GM21447 (cell line): ENCODE measurements around the gene BICC1.

Experiments
- ATAC-seq: cut with Tn5 transposase; IDR thresholded peaks from one replicate; pipeline ENCODE4 v1.9.1; 2021; ENCODE audit not compliant: unreplicated experiment

BICC1 gene

DNA sequence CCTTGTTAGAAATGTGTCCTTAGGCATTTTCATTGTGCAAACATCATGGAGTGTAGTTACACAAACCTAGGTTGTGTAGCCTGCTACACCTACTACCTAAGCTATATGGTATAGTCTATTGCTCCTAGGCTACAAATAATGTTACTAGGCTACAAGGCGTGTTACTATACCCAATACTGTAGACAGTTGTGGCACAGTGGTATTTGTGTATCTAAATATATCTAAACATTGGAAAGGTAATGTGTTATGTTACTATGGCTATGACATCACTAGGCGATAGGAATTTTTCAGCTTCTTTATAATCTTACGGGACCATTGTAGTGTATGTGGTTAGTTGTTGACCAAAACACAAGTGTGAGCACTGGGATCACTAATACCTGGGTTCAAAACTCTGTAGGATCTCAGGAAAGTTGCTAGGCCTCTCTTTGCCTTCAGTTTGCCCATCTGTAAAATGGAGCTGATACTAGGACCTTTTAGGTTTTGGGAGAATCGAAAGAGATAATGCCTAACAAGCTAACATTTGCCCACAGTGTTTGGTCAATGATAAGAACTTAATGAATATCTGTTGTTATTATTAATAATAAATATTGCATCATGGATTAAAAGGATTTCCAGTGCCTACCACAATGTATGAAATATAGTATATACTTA, 2.7 kb downstream of the BICC1 start:
- no peak for ATAC-seq

DNA sequence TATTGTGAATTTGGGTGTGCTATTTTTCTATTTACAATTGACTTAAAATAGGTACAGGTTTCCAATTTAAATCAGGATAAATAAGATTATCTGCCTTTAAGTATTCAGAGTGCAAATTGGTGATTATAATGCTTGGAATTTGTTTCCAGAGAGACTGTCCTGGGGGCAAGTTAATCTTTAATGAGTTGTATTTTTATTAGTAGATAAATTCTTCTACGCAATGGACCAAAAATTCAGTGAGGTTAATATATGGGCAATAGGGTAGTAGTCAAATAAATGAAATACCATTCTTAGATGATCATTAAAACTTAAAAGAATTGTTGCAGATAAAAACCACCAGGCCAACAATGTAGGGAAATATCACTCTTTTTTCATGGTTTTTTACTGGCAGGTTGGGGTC, 3.4 kb downstream of the BICC1 start:
- ATAC-seq = no peak

DNA sequence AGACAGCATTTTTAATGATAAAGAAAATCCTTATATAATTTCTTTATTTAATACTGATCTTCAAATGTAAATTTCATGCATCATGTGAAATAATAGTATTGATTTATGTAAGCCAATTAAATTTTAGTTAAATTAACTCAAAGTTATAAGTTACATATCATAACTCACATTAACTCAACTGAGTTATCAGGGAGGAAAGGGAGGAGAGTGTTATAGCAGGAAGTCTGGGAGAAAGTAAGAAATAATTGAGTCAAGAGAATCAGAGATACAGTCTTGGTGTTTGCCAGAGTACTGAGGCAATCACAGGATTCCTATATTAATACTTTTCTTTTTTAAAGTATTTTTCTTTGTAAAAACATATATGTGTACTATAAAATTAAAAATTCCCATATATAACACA, 4.0 kb downstream of the BICC1 start:
- ATAC-seq = no peak

DNA sequence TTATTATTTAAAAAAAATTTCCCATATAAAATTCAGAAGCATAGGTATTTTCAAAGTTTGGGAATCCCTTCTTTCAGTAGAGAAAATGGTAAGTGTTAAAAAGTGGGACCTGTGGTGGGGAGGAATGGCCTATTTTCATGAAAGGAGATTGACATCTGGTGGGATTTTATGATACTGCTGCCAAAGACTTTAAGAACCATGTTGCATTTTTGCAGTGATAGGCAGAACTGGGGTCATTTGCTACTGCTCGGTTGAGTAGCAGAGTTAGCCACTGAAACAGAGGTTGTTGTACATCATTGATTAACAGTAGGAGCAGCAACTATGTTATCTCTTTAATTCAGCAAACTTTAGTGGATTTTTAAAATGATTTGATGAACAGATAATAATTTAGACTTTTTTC, 4.4 kb downstream of the BICC1 start:
- ATAC-seq = no peak

DNA sequence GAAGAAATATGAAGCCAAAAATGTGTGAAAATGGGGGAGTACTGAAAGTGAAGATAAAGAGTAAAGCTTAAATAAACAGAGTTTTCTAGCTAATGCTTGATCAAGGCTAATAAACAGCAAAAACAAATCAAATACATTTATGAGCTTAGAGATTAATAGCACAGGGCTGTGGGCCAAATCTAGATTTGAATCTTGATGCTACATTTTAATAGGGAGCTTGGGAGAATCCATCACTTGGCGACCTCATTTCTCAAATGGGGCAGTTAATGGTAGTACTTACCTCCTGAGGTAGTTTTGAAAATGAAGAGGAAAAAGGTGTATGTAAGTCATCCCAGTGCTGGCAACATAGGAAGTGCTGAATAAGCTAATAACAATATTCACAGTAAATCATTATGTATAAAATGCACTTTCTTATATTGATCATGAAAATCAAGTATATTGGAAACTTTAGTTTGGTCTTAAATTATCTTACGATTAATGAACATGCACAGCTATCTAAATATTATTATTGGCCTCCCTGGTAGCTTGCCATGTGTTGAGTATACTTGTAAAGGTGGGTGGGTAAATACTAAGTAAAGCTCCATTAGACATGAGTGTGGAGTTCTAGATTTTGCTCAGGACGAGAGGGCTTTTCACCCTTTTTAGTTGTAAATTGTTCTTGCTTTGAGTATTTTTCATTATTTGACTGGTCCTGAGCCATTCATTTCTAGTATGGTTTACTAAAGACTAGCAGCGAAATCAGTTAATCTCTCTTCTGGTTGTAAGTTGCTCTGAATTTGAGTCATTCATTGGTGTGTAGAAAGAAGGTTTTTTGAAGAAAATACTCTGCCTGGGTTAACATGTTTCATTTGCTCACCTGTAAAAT, 5.1 kb downstream of the BICC1 start:
- no peak for ATAC-seq

DNA sequence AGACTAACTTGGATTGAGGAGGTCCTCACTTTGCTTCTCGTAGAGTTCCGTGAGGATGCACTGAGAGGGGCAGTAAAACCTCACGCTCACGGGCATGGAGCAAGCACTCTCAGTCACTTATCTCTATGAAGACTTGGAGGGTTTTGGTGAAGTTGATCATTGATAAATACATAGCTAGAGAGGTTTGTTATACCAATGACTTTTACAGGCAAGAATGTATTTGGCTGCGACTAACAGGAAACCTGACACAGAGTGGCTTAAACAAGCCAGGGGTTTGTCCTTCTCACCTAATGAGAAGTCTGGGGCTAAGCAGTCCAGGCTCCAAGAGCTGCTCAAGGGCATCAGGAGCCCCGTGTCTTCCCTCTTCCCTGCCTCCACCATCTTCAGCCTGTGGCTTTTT, 6.1 kb downstream of the BICC1 start:
- ATAC-seq = no peak

DNA sequence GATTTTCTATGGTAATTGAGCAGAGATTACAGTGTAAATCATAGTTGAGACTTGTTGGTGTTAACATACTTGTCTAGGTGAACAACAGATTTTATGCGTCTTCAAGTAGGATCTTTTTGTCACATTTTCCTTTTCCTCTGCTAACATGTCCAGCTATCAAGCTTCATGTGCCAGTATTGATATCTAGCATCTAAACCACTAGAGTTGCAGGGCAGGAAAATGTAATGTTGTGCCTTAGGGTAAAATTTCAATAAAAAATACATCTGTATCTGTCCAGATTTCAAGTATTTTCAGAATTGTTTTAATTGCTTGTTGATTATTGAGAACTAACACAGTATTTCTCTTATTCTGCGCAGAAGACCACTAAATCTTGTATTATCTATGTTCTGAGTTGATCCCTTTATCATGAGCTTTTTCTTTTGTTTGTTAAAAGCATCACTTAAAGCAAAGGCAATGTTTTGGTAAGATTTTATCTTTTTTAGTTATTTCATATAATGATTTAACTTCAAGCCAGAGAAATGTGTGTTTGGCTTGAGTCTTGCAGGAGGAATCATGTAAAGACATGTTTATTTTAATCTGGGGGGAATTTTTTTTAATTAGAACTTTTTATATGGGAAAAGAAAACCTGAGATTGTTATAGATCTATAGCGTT, 16.5 kb downstream of the BICC1 start:
- ATAC-seq = no peak

DNA sequence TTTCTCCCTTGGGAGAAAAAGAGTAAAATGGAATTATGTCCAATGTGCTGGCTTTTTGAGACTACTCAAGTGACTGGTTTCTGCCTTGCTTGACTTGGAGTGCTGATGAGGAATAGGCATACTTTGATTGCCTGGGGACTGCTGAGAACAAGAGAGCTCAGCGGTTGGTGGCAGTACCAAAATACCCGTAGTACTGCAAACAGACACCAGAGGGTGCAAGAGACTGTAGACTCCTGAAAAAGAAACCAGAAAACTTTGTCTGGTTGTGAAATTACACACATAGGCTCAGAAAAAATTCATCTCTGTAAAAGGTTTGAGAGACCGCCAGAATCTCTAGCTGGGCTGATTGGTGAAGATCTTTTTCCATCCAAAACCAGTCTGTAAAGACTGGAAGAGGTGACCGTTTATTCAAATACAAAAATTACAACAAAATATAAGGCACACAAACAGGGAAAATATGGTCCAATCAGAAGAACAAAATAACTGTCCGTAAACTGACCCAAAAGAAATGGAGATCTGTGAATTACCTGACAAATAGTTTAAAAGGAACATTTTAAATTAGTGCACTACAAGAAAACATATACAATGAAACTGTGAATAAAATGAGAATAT, 18.5 kb downstream of the BICC1 start:
- peak; percentile 99 for ATAC-seq

DNA sequence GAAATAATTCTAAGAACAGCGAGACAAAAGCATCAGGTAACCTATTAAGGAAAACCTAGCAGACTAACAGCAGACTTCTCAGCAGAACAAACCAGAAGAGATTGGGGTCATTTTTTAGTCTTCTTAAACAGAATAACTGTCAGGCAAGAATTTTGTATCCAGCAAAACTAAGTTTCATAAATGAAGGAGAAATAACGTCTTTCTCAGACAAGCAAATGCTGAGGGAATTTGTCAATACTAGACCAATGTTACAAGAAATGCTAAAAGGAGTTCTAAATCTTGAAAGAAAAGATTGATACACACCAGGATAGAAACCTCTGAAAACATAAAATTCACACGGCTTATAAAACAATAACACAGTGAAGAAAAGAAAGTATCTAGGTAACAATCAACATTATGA, 22.6 kb downstream of the BICC1 start:
- no peak for ATAC-seq

DNA sequence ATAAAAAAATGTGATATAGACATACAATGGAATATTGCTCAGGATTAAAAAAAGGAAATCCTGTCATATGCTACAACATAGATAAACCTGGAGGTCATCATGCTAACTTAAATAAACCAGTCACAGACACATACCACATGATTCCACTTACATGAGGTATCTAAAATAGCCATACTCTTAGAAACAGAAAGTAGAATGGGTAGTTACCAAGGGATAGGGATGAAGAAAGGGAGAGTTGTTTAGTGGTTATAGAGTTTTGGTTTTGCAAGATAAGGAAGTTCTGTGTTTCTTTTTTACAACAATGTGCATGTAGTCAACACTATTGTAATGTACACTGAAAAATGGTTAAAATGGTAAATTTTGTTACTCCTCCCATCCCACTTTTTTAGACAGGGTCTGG, 30.5 kb downstream of the BICC1 start:
- no peak for ATAC-seq

DNA sequence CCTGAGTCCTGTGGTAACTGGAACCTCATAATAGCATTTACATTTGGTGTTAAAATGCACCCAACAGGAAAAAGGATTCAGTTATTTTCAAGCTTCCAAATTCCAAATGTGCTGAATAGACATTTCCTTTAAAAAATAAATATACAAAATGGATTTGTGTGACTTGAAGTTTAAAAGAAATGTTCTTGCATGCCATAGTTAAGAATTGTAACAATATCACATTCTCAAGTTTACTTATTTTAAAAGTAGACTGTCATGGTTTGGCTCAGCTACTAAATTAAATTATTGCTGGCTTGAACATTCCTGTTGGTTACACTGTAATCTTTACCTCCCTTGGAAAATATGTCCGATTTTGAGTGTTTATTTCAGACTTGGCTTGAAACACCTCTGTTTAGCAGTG, 31.5 kb downstream of the BICC1 start:
- ATAC-seq = no peak

DNA sequence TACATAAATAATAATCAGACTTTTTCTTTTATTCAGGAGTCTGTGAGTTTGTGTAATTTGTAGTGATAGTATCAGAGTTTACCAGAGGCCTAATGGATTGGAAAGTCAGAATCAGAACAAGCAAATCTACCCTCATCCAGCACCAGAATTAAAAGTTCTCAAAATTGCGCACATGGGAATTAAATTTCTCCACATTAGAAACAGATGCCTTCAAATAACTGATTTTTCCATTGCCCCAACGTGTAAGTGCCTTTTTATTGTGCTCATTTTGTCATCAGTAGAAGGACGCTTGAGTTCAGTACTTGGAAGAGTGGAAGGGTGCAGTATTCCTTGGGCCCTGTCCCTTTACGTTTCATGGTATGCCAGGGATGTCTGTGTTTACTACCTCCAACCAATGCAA, 32.8 kb downstream of the BICC1 start:
- ATAC-seq = no peak

DNA sequence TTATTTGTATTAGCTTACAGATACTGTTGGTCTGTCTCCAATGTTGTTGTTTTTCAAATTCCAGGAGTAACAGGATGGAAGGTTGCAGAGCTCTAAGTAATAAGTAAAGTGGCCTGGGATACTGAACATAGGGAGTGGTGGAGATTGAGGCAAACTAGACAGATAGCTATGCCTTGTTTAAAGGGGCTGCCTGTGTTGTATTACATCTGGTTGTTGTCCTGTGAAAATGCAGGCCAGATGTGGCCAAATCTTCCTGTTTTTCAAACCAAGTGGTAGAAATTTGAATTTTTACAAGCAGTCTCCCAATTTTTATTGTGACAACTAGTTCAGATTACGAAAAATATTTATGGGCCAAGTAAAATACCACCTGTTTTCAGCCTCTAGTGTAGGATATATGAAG, 33.5 kb downstream of the BICC1 start:
- ATAC-seq = no peak

DNA sequence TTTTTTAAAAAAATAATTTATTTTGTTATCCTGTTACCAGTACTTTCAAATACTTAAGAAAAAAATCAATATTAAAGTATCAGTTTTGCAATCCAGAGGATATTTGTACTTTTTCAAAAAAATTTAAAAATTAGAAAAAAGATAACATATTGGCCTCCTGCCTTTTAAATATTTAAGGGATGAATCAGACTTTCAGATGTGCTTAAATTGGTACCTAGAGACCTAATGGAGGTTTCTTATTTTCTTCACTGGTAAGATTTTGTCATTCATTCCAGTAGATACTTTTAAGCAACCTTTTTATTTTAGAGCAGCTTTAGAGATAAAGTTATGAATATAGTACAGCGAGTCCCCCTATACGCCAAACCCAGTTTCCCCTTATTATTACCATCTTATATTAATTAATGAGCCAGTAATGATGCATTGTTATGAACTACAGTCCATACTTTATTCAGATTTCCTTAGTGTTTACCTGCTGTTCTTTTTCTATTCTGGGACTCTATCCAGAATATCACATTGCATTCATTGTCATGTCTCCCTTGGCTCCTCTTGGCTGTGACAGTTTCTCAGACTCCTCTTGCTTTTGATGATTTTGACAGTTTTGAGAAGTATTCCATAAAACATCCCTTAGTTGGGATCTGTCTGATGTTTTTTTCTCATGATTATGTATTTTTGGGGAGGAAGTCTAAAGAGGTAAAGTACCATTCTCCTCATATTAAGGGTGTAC, 34.2 kb downstream of the BICC1 start:
- no peak for ATAC-seq

DNA sequence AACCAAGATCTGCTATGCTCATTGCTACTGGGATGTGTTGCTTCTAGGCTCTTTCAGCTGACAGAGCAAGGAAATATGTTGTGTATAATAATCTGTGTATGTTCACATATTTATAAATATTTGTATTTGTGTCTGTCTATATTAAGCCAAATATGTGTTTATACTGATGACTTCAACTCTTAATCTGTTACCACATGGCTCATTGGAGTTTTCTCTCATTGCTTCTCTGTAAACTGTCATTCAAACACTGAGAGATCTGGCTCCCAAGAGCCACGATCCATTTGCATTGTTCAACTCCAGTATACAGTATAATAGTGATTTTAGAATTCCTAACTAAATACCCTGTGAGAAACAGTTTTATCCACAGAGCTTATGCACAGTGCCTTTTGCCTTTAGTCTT, 35.3 kb downstream of the BICC1 start:
- ATAC-seq = no peak

DNA sequence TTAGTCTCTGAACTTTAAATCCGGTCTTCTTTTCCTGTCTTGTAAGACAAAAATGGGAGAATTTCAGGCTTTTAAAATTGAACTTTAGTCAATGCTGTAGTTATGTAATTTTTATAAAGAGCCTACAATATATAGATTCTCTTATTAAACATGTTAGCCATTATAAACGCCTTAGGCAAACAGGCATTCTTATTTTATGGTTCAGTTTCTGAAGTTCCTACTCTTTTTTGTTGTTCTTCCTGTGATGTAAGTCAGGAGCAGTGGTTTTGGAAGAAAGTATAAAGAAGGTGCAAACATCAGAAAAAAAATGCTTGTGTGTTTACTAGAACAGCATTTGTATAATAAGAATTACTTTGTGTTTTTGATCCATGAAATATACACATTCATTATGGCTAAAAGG, 41.6 kb downstream of the BICC1 start:
- ATAC-seq = no peak

DNA sequence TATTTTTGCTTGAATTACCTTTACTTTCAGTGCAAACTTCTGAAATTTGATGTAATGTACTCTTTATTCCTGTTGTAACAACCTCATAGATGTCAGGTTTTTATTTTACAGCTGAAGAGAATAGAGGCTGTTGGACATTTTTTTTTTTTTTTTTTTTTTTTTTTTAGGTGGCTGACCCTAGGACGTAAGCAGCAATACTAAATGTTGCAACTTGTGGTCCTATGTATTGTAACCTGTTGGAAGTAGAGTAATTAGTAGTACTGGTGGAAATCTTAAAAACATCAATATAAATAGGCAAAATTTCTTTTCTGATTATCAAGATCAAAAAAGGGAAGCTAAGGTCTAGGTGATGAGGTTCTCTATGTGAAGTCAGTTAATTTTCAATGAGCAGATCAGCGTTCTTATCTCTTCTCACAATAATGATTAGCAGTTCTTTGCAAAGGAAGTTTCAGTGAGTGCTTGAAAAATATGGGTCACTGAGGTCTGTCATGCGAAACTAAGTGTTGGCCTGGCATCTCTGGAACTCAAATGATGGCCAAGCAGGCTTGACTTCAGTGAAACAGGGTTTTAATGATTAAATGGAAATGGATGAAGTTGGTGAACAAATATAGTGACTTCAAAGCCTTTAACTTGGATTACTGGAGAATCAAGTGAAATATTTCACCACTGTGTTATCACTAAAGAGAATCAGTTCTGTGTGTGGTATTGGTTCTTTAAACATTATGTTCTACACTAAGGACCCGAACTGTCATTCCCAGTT, 42.7 kb downstream of the BICC1 start:
- no peak for ATAC-seq

DNA sequence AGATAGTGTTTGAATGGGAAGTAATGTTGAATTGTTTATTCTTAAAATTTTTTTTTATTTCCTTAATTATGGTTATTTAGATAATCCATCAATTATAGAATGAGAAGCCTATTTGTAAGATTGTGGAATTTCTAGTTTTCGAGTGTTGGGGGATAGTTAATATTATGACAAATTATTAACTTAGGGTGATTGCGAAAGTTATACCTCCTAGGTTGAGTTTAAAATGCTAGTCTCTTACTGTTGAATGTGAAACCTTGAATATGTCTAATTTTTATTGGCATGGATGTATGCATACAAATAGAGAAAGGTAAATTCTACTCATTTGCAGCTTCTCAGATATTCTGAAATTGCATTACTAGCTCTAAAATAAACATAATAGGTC, 43.2 kb downstream of the BICC1 start:
- ATAC-seq = no peak

DNA sequence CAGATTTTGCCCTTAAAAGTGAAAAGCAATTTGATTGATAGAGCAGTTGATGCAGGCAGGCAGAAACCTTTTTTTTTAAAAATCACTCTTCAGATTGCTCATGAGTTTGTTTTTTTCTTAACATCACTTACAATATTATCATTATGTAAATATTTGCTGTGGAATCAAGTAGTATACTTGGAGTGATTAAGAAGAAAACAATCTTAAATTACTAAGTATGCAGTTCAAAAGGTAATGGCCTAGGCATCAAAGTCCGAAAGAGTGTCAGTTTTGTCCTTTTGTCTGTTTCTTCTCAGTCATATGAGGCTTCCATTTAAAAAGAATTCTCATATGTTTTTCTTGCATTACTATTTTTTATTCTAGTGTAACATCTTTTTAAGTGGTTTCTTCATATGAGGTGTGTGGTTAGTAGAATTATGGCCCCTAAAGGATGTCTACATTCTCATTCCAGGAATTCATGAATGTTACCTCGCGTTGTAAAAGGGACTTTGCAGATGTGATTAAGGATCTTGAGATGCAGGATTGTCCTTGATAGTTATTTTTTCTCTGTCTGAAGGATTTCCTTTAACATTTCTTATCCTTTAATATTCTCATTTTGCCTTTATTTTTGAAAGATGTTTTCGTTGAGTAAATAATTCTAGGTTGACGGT, 44.0 kb downstream of the BICC1 start:
- no peak for ATAC-seq

DNA sequence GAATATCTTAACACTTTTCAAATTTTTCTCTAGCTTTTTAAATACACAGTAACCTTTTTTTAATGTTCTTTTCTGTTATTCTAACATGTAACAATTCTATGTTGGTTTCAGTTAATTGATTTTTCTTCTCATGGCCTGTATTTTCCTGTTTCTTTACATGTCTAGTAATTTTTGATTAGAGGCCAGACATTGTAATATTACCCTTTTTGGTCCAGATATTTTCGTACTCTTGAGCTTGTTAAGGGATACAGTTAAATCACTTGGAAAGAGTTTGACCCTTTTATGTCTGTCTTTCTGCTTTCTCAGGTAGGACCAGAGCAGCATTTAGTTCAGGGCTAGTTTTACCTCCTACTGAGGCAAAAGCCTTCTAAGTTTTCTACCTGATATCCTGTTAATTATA, 45.0 kb downstream of the BICC1 start:
- ATAC-seq = no peak
